ENCODE measurements around the gene PAX7. TPM values are rescaled to one million over a fixed set of nuclear protein-coding genes. Genes with fewer than 3 reads are reported as not detected.
"Not testable (repeated sequence)": the region's sequence is repeated elsewhere in the genome, so short reads cannot be mapped to it uniquely, and the experiment has no call there.

The PAX7 gene
- total RNA-seq, 4 donors from 2014 or later = not detected

GRCh38 chr1:18682375-18682774 lies 51.7 kb downstream of the PAX7 start:
- H3K36me3 ChIP-seq = no peaks in the 10 kb centered on the region
- H3K27ac ChIP-seq = no peak overlapping the region

DNA sequence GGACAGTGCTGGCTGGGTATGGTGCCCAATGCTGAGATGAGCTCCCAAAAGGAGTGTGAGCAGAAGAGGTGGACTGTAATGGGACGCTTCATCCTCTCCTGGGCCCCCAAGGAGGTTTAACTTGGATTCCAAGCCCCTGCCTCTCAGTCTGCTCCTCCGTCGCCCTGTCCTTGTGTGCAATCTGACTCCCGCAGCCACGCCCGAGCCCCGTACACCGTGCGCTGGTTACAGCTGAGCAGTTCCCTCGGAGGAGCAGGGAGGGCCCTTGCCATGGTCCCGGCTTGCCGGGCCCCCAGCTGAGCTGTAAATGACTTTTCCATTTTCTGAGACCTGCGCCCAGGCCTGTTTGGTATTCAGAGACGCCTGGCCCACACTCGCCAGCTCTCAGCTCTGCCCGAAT lies 53.7 kb downstream of the PAX7 start:
- no peak overlapping the region for H3K4me3 ChIP-seq
- intact Hi-C loops (cut with DNase I) = loop anchor here (5.0 kb wide), 1 partner anchor 87 kb away; no protein-coding TSS in a partner anchor

More at GRCh38 chr1:18682375-18682774, 51.7 kb downstream of the PAX7 start:
- H3K9me3 ChIP-seq = no peaks in the 10 kb centered on the region
- intact Hi-C loops (cut with DNase I) = loop anchor here (5.0 kb wide), 1 partner anchor 85 kb away; no protein-coding TSS in a partner anchor
- TF ChIP-seq POLR2A (IDR thresholded peaks at IDR 0.05) (no peak), CTCF (IDR thresholded peaks at IDR 0.05) (no peak)
- no peak overlapping the region for H3K4me3 ChIP-seq
- WGBS, 2 donors = no CpG with 5 or more reads among the region's 3 CpGs
- no peak for DNase-seq
- peaks cover 0 to 85% (median 0%) of the 10 kb centered on the region in 4 donors for H3K27me3 ChIP-seq
- H3K4me1 ChIP-seq = no peaks in the 10 kb centered on the region

DNA sequence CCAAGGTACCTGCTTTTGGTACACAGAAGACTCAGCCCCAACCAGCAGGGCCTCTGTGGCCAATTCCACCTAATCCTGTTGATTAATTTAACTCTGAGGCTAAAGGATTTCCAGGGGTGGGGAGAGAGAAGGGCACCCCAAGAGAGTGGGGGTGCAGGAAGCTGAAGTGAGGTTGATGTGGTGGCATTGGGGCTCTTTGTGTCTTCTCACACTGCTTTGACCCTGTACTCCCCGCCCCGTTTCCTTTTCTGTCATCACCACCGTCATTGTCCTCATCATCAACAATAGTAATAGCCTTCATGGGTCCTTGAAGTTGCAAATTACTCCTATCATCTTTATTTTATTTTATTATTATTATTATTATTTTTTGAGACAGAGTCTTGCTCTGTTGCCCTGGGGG lies 55.9 kb downstream of the PAX7 start:
- 77 to 80% methylated on average over 3 of the region's 3 CpGs for WGBS, 2 donors
- Histone ChIP-seq H3K27ac (no peak overlapping the region), H3K36me3 (no peaks in the 10 kb centered on the region), H3K4me1 (no peaks in the 10 kb centered on the region), H3K27me3 (peaks cover 0 to 87% (median 0%) of the 10 kb centered on the region in 4 donors), H3K9me3 (no peaks in the 10 kb centered on the region), H3K4me3 (no peak overlapping the region)
- TF ChIP-seq CTCF (IDR thresholded peaks at IDR 0.05) = no peak
- no peak for TF ChIP-seq POLR2A (IDR thresholded peaks at IDR 0.05)
- intact Hi-C loops (cut with DNase I) = no loop called here
- DNase-seq = no peak

More for the DNA sequence above, 53.7 kb downstream of the PAX7 start:
- WGBS, 2 donors = 28% methylated on average over 7 of the region's 16 CpGs; no CpG with 5 or more reads in 1 of the 2 donors
- no peak for DNase-seq
- Histone ChIP-seq H3K27me3 (peaks cover 0 to 86% (median 0%) of the 10 kb centered on the region in 4 donors), H3K9me3 (no peaks in the 10 kb centered on the region), H3K4me1 (no peaks in the 10 kb centered on the region), H3K27ac (no peak overlapping the region), H3K36me3 (no peaks in the 10 kb centered on the region)
- TF ChIP-seq POLR2A (IDR thresholded peaks at IDR 0.05) = no peak

DNA sequence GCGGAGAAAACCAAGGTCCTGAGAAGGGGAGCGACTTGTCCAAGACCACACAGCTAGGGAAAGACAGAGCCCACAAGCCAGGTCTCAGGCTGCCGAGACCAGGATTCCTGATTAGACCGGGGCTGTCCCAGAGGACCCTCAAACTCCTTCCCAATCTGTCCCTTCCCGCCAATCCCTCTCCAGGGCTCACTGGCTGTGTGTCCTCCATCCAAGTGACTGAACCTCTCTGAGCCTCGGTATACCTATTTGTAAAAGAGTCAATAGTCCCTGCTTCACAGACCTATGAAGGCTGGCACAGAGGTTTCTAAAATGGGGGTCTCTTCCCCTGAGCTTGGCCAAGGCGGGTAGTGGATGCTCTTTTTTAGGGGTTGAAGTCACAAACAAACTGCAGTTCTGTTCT lies 56.6 kb downstream of the PAX7 start:
- intact Hi-C loops (cut with DNase I) = no loop called here

DNA sequence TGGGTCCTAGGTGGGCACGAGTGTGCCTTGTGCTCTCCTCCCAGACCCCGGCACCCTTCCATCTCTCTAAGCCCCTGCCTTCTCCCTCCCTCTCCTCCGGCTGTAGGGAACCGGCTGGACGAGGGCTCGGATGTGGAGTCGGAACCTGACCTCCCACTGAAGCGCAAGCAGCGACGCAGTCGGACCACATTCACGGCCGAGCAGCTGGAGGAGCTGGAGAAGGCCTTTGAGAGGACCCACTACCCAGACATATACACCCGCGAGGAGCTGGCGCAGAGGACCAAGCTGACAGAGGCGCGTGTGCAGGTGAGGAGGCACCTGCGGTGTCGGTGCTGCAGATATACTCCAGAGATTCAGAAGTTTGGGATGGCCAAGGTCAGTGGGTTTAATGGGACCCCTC lies 61.0 kb downstream of the PAX7 start:
- Histone ChIP-seq H3K36me3 (no peaks in the 10 kb centered on the region), H3K4me3 (no peak overlapping the region), H3K9me3 (no peaks in the 10 kb centered on the region), H3K4me1 (no peaks in the 10 kb centered on the region), H3K27me3 (peaks cover 0 to 91% (median 0%) of the 10 kb centered on the region in 4 donors), H3K27ac (no peak overlapping the region)
- intact Hi-C loops (cut with DNase I) = no loop called here
- no peak for TF ChIP-seq POLR2A (IDR thresholded peaks at IDR 0.05)
- WGBS, 2 donors = 82 to 85% methylated on average over 2 to 12 of the region's 20 CpGs
- DNase-seq = no peak

More for the DNA sequence above, 56.6 kb downstream of the PAX7 start:
- DNase-seq = no peak
- no peaks in the 10 kb centered on the region for H3K9me3 ChIP-seq
- 78 to 88% methylated on average over 6 to 7 of the region's 7 CpGs for WGBS, 2 donors
- peaks cover 0 to 91% (median 0%) of the 10 kb centered on the region in 4 donors for H3K27me3 ChIP-seq
- H3K4me3 ChIP-seq = no peak overlapping the region
- H3K4me1 ChIP-seq = no peaks in the 10 kb centered on the region
- H3K36me3 ChIP-seq = no peaks in the 10 kb centered on the region
- TF ChIP-seq POLR2A (IDR thresholded peaks at IDR 0.05) = no peak
- no peak for TF ChIP-seq CTCF (IDR thresholded peaks at IDR 0.05)
- H3K27ac ChIP-seq = no peak overlapping the region

- no peak overlapping the region for H3K27ac ChIP-seq
- WGBS, 2 donors = 8 to 18% methylated on average over 11 to 13 of the region's 25 CpGs
Observed at GRCh38 chr1:18693256-18694098, 62.8 kb downstream of the PAX7 start.

DNA sequence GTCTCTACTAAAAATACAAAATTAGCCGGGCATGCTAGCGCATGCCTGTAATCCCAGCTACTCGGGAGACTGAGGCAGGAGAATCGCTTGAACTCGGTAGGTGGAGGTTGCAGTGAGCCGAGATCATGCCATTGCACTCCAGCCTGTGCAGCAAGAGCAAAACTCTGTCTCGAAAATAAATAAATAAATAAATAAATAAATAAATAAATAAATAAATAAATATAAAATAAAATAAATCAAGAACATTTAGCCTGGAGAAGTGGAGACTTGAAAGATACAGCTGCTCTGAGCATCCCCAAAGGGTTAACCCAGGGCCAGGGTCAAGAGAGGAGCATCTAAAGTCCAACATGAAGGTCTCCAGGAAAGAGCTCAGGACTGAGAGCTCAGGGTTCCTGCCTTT lies 63.6 kb downstream of the PAX7 start:
- H3K27me3 ChIP-seq = peaks cover 0 to 98% (median 0%) of the 10 kb centered on the region in 4 donors
- H3K36me3 ChIP-seq; H3K4me1 ChIP-seq; H3K4me3 ChIP-seq; DNase-seq; H3K27ac ChIP-seq; intact Hi-C loops (cut with DNase I); H3K9me3 ChIP-seq: not testable (repeated sequence)
- 76 to 87% methylated on average over 7 of the region's 7 CpGs for WGBS, 2 donors

More at GRCh38 chr1:18693256-18694098, 62.8 kb downstream of the PAX7 start:
- DNase-seq = no peak
- no peaks in the 10 kb centered on the region for H3K36me3 ChIP-seq
- peaks cover 0 to 98% (median 0%) of the 10 kb centered on the region in 4 donors for H3K27me3 ChIP-seq
- H3K9me3 ChIP-seq = no peaks in the 10 kb centered on the region
- H3K4me1 ChIP-seq = no peaks in the 10 kb centered on the region
- intact Hi-C loops (cut with DNase I) = no loop called here
- no peak for TF ChIP-seq CTCF (IDR thresholded peaks at IDR 0.05)
- no peak for TF ChIP-seq POLR2A (IDR thresholded peaks at IDR 0.05)
- H3K4me3 ChIP-seq = no peak overlapping the region
